CD4-positive, CD25-positive, alpha-beta regulatory T cell (primary cell): Measurements from ENCODE around the gene EZH1. TPM values are rescaled to one million over a fixed set of nuclear protein-coding genes. Genes with fewer than 3 reads are reported as not detected.

Experiments
- ATAC-seq, 2 donors: fragments of 150-1000 bp; cut with Tn5 transposase; one replicate each; pipeline ENCODE4 v1.10.0; 2021; ENCODE audit warnings: low read depth in 2 of 2, moderate number of reproducible peaks in 2 of 2, moderate library complexity in 1 of 2
- DNase-seq, 3 donors: peaks; one replicate each; pipeline versions ENCODE4 v3.0.0 to v3.0.0-alpha.2; 2012 to 2022; ENCODE audit warnings: mixed read lengths in 1 of 3
- H3K27ac ChIP-seq: one replicate; pipeline ENCODE4 v1.7.0; 2013; ENCODE audit warnings: mild to moderate bottlenecking, low read length; ENCODE audit not compliant: insufficient read depth, poor library complexity, severe bottlenecking
- H3K27me3 ChIP-seq: one replicate; pipeline ENCODE4 v1.7.0; 2013; ENCODE audit warnings: low read length; ENCODE audit not compliant: control insufficient read depth, insufficient read depth
- H3K36me3 ChIP-seq: one replicate; pipeline ENCODE4 v1.7.0; 2013; ENCODE audit warnings: mild to moderate bottlenecking, low read length, moderate library complexity; ENCODE audit not compliant: control insufficient read depth, insufficient read depth
- H3K4me1 ChIP-seq: 2 replicates; pipeline ENCODE4 v1.7.0; 2013; ENCODE audit warnings: mild to moderate bottlenecking, low read length; ENCODE audit not compliant: insufficient read depth, control insufficient read depth, poor library complexity, severe bottlenecking
- H3K4me3 ChIP-seq: one replicate; pipeline ENCODE4 v1.7.0; 2013; ENCODE audit warnings: low read depth, mild to moderate bottlenecking, low read length, moderate library complexity
- H3K9me3 ChIP-seq, 2 experiments: 1 replicate in 1 of 2; 2 replicates in 1 of 2; pipeline ENCODE4 v1.7.0; 2013; ENCODE audit warnings: low read length in 2 of 2, mild to moderate bottlenecking in 1 of 2, moderate library complexity in 1 of 2; ENCODE audit not compliant: control insufficient read depth in 2 of 2
- H3K27ac Mint-ChIP-seq, 3 donors: one replicate each; pipeline ENCODE4 v1.8.0; 2020 to 2022; ENCODE audit warnings: mild to moderate bottlenecking in 3 of 3, mixed read lengths in 3 of 3, moderate library complexity in 2 of 3
- H3K27me3 Mint-ChIP-seq: one replicate; pipeline ENCODE4 v1.8.0; 2022; ENCODE audit warnings: mild to moderate bottlenecking, mixed read lengths
- H3K36me3 Mint-ChIP-seq: one replicate; pipeline ENCODE4 v1.8.0; 2020; ENCODE audit warnings: mixed read lengths
- H3K4me1 Mint-ChIP-seq, 4 donors: one replicate each; pipeline ENCODE4 v1.8.0; 2020 to 2022; ENCODE audit warnings: mixed read lengths in 4 of 4, mild to moderate bottlenecking in 1 of 4
- H3K4me3 Mint-ChIP-seq, 4 donors: one replicate each; pipeline ENCODE4 v1.8.0; 2020 to 2022; ENCODE audit warnings: mild to moderate bottlenecking in 4 of 4, mixed read lengths in 4 of 4, moderate library complexity in 3 of 4
- H3K9me3 Mint-ChIP-seq, 7 donors: one replicate each; pipeline ENCODE4 v1.8.0; 2020 to 2022; ENCODE audit warnings: mixed read lengths in 7 of 7, mild to moderate bottlenecking in 3 of 7, moderate library complexity in 2 of 7
- polyA plus RNA-seq, 4 donors: library from polyadenylated mRNA; unstranded; fragments of 300-500 nt; fragmentation: Illumina TruSeq; gene quantifications; one replicate each; pipeline ENCODE4 v1.2.3, GENCODE V29; 2021
- total RNA-seq: library from RNA; stranded (reverse); gene quantifications from one replicate; pipeline ENCODE4 v1.2.3, GENCODE V29; 2022

EZH1 gene
- total and polyA plus RNA-seq, 5 donors from 2014 or later = 38.7 to 123 (median 54.4) TPM

DNA sequence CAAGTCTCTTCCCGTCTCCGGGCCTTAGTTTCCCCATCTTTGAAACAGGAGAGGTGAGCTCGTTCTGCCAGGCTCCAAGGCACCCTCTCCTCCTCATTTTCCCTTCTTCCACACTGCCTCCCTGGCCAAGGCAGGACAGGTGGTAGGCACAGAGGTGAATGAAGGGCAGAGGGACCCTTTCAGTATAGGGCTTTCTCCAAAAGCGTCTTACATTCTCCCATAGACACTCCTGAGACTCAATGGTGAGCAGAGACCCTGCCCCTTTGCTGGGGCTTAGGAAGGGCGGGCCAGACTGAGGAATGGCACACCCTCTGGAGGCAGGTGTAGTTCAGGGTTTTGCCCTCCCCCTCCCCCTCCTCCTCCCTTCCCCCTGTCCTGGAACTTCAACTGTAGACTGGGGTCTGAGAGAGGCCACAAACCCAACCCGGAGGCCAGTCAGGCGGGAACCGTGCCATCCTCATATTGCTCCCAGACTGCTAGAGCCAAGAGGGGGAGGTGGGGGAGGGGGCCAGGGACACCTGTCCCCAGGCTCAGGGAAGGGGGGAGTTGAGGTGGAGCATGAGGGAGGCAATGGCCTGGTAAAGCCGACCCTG is 70.0 kb downstream of the EZH1 start:
- peaks cover 76% of the 10 kb centered on the region for H3K4me1 ChIP-seq
- Mint-ChIP-seq H3K4me1 (peaks cover 6 to 57% (median 25%) of the 10 kb centered on the region in 4 donors), H3K27ac (no peak overlapping the region), H3K36me3 (no peaks in the 10 kb centered on the region), H3K4me3 (peak overlapping the region; percentile 41 to 87 (median 69)), H3K9me3 (peaks cover 0 to 4% (median 0%) of the 10 kb centered on the region in 7 donors), H3K27me3 (peaks cover 40% of the 10 kb centered on the region)
- no peak overlapping the region for H3K4me3 ChIP-seq
- ATAC-seq (no peak), DNase-seq (no peak)
- H3K27ac ChIP-seq = no peak overlapping the region
- no peaks in the 10 kb centered on the region for H3K36me3 ChIP-seq
- H3K9me3 ChIP-seq = no peaks in the 10 kb centered on the region
- peaks cover 2% of the 10 kb centered on the region for H3K27me3 ChIP-seq

DNA sequence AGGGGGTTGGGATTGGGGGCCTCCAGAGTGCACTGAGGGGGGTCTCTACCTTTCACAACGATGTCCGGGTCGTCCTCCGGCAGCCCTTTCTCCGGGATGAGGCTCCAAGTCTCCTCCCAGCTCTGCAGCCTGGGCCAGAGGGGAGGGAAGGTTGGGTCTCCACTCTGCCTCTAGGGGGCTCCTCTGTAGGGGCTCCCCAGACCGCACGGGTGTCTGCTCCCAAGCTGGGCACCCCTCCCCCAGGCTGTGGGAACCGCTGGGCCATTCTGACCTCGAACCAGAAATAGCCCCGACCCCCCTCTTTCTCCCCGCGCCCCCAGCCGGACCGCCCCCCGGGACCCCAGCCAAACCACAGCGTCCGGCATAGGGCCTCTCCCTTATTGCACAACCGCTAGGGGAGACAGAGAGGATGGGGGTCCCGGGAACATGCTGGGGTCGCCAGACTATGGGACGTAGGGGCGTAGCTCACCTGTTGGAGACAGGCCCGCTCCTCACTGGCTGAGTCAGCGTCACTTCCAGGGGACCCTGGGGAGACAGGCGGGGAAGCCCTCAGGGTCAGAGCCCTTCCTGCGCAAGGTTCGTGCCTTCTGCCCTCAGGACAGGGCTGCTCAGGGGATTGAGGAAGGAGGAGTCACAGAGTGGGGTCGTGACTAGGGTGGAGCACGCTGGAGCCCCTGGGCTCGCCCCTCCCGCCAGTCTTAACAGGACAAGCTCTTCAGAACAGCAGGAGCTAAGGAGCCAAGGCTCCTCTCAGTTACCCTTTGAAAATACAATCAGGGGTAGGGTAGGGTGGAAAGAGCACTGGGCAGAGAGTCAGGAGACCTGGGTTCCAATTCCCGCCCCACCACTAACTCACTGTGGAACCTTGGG is 70.7 kb downstream of the EZH1 start:
- Mint-ChIP-seq H3K27ac (no peak overlapping the region), H3K9me3 (peaks cover 0 to 4% (median 0%) of the 10 kb centered on the region in 7 donors), H3K27me3 (peaks cover 37% of the 10 kb centered on the region), H3K4me1 (peaks cover 6 to 51% (median 24%) of the 10 kb centered on the region in 4 donors), H3K4me3 (peak overlapping the region; percentile 50 to 87 (median 69)), H3K36me3 (no peaks in the 10 kb centered on the region)
- peaks cover 2% of the 10 kb centered on the region for H3K27me3 ChIP-seq
- peaks cover 68% of the 10 kb centered on the region for H3K4me1 ChIP-seq
- H3K27ac ChIP-seq = no peak overlapping the region
- H3K4me3 ChIP-seq = no peak overlapping the region
- no peaks in the 10 kb centered on the region for H3K9me3 ChIP-seq
- DNase-seq = no peak
- H3K36me3 ChIP-seq = no peaks in the 10 kb centered on the region
- ATAC-seq = no peak

DNA sequence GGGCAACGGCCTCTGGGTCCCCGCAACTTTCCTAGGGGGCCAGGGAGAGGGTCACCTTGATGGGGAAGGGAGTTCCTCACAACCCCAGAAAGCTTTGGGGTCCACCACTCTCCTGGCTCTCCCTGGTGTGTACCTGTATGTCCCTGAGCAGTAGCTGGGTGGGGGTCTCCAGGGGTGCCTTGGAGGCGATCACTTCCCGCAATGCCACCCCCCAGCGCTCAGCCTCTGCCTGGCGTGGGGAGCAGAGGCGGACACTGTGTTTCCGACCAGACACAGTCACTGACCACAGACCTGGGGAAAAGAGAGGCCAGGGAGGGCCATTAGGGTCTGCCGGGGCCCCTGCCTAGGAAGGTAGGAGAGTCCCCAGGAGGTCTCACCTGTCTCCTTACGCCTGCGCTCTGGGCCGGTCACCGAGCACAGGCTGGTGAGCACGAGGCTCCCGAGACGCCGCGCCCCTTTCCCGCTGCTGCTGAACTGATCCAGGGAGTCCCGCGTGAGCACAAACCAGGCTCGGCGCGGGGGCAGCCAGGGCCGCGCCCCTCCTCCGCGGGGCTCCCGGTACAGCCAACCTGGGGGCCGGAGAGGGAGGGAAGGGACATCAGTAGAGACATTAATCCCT is 71.5 kb downstream of the EZH1 start:
- H3K9me3 Mint-ChIP-seq = peaks cover 0 to 4% (median 0%) of the 10 kb centered on the region in 7 donors
- Histone ChIP-seq H3K4me3 (no peak overlapping the region), H3K36me3 (no peaks in the 10 kb centered on the region)

DNA sequence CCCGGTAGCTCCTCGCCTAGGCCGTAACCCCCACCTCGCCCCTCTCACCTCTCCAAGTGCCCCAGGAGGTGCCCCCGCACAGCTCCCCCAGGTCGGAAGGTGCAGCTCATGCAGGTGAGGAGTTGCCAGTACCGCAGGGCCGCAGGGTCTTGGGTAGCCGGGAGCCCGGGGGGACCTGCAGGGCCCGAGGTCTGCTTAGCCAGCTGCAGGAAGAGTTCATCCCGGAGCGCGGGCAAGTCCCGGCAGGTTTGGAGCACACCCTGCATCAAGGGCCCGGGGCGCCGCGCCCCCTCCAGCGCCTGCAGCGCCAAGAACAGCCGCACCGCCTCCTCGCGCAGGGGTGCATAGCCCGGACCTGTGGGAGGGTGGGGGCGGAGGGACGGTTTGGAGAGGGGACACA is 72.8 kb downstream of the EZH1 start:
- H3K4me1 ChIP-seq = peaks cover 48% of the 10 kb centered on the region
- H3K27ac Mint-ChIP-seq = no peak overlapping the region

More for the DNA sequence above, 71.5 kb downstream of the EZH1 start:
- DNase-seq (no peak), ATAC-seq (no peak)
- Mint-ChIP-seq H3K4me1 (peaks cover 6 to 44% (median 24%) of the 10 kb centered on the region in 4 donors), H3K4me3 (peak overlapping the region in 1 of 4 donors; percentile 2), H3K27me3 (peaks cover 44% of the 10 kb centered on the region), H3K36me3 (no peaks in the 10 kb centered on the region), H3K27ac (no peak overlapping the region)
- Histone ChIP-seq H3K4me1 (peaks cover 61% of the 10 kb centered on the region), H3K27ac (no peak overlapping the region), H3K27me3 (peaks cover 2% of the 10 kb centered on the region), H3K9me3 (no peaks in the 10 kb centered on the region)

DNA sequence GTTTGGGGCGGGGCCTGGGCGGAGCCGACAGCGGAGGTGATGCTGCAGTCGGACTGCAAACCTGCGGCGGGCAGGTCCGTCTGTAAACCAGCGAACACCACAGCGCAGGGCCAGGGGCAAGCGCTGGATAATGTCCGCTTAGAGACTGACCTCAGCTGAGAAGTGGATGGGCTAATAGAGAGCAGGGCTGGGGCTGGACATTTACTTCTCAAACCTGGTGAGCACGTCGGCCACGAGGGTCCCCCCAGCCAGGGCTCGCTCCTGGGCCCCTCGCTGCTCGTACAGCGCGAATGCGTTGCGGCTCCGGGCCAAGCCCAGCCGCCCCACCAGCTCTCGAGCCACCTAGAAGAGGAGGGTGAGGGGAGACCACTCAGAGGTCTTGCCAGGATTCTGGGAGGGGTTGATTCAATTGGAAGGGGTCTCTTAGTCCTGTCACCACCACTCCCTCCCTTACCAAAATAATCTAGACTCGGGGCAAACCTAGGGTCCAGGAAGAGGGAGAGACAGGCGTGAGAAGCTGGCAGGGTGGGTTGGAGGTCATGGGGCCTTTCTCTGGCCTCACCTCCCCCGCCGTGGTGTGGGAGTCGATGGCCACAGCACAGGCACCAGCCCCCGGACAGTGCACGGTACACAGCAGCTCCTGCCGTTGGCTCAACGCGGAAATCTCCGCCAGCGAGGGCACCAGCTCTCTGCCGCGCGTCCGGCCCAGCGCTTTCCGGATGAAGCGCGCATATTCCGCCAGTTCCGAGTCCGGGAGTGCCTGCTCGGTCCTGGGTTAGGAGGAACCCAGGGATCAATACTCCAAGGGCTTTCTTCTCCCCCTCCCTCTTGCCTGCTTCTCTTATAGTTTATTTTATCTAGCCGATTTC is 73.8 kb downstream of the EZH1 start:
- Histone ChIP-seq H3K9me3 (no peaks in the 10 kb centered on the region), H3K4me3 (no peak overlapping the region), H3K27me3 (peaks cover 2% of the 10 kb centered on the region), H3K27ac (no peak overlapping the region), H3K36me3 (no peaks in the 10 kb centered on the region), H3K4me1 (peaks cover 40% of the 10 kb centered on the region)
- Mint-ChIP-seq H3K4me1 (peaks cover 6 to 28% (median 19%) of the 10 kb centered on the region in 4 donors), H3K27ac (no peak overlapping the region), H3K9me3 (peaks cover 0 to 4% (median 0%) of the 10 kb centered on the region in 7 donors), H3K27me3 (peaks cover 38% of the 10 kb centered on the region), H3K4me3 (peak overlapping the region; percentile 77 to 92 (median 83)), H3K36me3 (peaks cover 8% of the 10 kb centered on the region)
- ATAC-seq (no peak), DNase-seq (no peak)

More for the DNA sequence above, 72.8 kb downstream of the EZH1 start:
- DNase-seq (no peak), ATAC-seq (no peak)
- Mint-ChIP-seq H3K27me3 (peaks cover 42% of the 10 kb centered on the region), H3K9me3 (peaks cover 0 to 4% (median 0%) of the 10 kb centered on the region in 7 donors), H3K36me3 (no peaks in the 10 kb centered on the region), H3K4me1 (peaks cover 6 to 33% (median 21%) of the 10 kb centered on the region in 4 donors), H3K4me3 (peak overlapping the region in 2 of 4 donors; percentile 61 to 64)
- Histone ChIP-seq H3K4me3 (no peak overlapping the region), H3K36me3 (no peaks in the 10 kb centered on the region), H3K27ac (no peak overlapping the region), H3K9me3 (no peaks in the 10 kb centered on the region), H3K27me3 (peaks cover 2% of the 10 kb centered on the region)

DNA sequence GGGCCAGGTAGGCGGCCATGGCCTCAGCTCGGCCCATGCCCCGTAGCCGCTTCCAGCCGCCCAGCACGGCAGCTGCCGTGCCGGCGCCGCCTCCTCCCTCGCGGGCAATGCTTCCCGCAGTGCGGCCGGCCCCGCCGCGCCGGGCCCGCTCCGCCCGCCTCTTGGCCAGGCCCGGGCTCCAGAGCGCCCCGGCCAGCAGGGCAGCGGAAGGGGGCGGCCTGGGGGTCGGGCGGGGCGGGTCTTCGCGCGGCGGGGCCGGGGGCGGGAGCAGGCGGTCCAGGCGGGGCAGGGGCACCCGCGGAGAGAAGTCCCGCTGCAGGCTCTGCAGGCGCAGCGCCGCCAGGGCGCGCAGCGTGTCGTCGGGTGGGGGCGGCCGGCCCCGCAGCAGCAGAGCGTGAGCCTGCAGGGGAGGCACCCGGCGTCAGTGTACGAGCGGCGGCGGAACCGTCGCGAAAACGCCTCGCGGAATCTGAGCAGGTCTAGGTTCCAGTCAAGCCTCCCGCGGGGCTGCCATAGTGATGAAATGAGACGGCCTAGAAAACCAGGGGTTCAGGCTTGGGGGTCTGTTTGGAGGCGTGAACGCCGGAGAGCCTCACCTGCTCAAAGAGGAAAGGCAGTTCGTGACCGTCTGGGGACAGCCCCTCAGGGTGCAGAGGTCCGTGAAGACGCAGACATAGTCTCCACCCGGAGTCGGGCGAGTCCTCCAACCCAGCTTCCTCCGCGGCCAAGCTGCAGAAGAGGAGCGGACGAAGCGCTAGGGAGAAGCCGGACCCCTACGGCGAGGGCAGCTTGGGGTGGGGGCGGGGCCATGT is 74.7 kb downstream of the EZH1 start:
- H3K4me3 Mint-ChIP-seq = peak overlapping the region; percentile 77 to 92 (median 83)
- Histone ChIP-seq H3K27ac (no peak overlapping the region), H3K36me3 (no peaks in the 10 kb centered on the region), H3K4me1 (peaks cover 32% of the 10 kb centered on the region), H3K4me3 (peak overlapping the region; percentile 32), H3K27me3 (peaks cover 2% of the 10 kb centered on the region), H3K9me3 (no peaks in the 10 kb centered on the region)
- peaks cover 0 to 4% (median 0%) of the 10 kb centered on the region in 7 donors for H3K9me3 Mint-ChIP-seq
- peaks cover 6 to 28% (median 19%) of the 10 kb centered on the region in 4 donors for H3K4me1 Mint-ChIP-seq
- peaks cover 16% of the 10 kb centered on the region for H3K36me3 Mint-ChIP-seq
- H3K27me3 Mint-ChIP-seq = peaks cover 37% of the 10 kb centered on the region
- H3K27ac Mint-ChIP-seq = no peak overlapping the region
- peak; percentile 73 to 81 for ATAC-seq
- DNase-seq = peak; percentile 52 to 55 (median 53)
